ENCODE measurements around the gene DHFR2.

DHFR2 gene

DNA sequence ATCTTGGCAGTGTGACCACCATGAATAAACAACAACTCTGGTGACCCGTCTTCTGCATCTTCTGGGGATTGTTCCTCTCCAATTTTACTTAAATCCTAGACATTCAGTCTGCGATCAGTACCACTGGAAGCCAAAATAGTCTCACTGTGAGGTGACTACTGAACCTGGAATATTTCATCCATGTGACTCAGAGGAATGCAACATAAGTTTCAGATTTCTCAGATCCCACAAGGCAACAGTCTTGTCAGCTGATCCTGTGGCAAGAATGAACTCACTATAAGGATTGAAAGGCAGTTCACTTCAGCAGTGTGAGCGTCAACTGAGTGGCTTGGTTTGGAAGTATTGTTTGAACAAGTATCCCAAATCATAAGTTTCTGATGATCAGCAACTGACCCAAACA lies 13.3 kb upstream of the DHFR2 start:
- DNase-seq (ENCODE audit: low read depth): no peak
- TF ChIP-seq, protein P1, sequence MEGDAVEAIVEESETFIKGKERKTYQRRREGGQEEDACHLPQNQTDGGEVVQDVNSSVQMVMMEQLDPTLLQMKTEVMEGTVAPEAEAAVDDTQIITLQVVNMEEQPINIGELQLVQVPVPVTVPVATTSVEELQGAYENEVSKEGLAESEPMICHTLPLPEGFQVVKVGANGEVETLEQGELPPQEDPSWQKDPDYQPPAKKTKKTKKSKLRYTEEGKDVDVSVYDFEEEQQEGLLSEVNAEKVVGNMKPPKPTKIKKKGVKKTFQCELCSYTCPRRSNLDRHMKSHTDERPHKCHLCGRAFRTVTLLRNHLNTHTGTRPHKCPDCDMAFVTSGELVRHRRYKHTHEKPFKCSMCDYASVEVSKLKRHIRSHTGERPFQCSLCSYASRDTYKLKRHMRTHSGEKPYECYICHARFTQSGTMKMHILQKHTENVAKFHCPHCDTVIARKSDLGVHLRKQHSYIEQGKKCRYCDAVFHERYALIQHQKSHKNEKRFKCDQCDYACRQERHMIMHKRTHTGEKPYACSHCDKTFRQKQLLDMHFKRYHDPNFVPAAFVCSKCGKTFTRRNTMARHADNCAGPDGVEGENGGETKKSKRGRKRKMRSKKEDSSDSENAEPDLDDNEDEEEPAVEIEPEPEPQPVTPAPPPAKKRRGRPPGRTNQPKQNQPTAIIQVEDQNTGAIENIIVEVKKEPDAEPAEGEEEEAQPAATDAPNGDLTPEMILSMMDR (conservative IDR thresholded peaks at IDR 0.05; ENCODE audit: low read depth, low read length): no peak
- H3K4me3 ChIP-seq (ENCODE audit: low read length): no peak overlapping the region

DNA sequence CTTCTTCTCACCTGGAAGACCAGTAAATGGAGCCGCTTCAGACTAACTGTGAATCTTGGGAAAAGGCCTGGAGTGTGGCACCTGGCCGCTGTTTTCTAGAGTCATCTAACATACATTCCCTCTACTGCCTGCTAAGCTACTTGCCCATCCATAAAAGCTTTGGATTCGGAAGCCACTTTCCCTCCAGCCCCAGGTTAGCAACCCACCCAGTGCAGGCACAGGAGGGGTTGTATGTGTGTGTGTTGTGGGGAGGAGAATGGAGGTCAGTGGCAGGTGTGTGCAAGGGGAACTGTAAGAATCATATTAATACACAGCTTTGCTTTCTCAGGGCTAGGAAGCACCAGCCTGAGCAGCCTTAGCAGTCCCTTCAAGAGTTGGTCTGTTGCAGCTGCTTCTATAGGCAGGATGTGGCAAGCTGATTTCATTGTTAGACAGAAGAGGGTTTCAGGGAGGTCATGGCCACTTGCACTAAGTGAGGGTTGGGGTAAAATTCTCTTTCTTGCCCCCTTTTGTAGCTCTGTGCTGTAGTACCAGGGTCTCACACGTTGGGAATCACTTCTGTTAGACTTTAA lies 9.1 kb upstream of the DHFR2 start:
- H3K4me3 ChIP-seq (ENCODE audit: low read length): no peak overlapping the region
- TF ChIP-seq, protein P1 (conservative IDR thresholded peaks at IDR 0.05; ENCODE audit: low read depth, low read length): no peak
- no peak for DNase-seq (ENCODE audit: low read depth)

DNA sequence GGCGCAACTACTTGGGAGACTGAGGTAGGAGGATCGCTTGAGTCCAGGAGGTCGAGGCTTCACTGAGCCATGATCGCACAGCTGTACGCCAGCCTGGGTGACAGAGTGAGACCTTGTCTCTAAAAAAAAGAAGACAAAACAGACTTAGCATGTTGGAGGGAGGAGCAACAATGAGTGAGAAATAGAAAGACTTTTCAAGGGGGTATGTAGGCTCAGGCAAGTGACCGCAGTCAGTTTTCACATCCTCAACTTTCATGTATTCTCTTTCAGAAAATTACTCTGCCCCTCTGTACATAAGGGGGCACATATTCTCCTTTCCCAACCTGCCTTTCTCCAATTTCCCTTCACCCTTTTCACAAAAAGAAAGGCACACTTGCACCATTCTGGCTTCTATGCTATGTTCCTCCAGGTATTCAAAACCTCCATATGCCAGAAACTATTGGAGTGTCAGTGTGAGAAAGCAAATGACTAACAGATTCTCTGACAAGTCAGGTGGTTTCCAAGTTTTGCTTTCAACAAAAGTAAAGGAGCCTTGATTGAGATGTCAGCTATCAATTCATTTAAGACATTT lies 7.7 kb upstream of the DHFR2 start:
- TF ChIP-seq, protein P1 (conservative IDR thresholded peaks at IDR 0.05; ENCODE audit: low read depth, low read length): no peak
- H3K4me3 ChIP-seq (ENCODE audit: low read length): no peak overlapping the region
- no peak for DNase-seq (ENCODE audit: low read depth)

DNA sequence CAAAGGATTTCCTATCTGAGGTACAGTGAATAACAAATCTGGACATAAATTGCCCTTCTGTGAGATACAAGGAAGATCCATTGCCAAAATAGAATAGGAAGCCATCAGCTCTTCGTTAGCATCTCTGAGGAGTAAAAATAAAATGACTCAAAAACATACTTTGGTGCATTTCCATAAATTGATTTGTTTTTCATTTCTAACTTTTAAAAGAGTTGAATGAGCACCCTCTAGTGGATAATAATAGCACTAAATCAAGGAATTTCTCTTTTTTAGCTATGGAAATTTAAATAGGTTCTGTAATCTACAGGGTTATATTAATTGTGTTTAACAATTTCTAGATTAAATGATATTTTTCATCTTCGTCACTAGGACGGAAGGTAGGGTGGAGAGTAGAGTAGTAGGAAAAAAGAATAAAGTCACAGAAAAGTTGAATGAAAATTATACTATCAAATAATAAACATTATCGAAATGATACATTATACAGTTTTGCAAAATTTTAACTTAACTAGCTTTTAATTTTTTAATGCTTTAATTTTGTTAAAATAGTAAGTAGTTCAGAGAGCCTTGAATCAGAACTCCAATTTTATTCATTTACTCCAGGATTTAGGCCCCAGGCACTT lies 6.6 kb upstream of the DHFR2 start:
- no peak overlapping the region for H3K4me3 ChIP-seq (ENCODE audit: low read length)
- no peak for DNase-seq (ENCODE audit: low read depth)
- TF ChIP-seq, protein P1 (conservative IDR thresholded peaks at IDR 0.05; ENCODE audit: low read depth, low read length): peak; percentile 30

GRCh38 chr3:94066506-94067500 lies 4.1 kb upstream of the DHFR2 start:
- no peak for DNase-seq (ENCODE audit: low read depth)
- TF ChIP-seq, protein P1 (conservative IDR thresholded peaks at IDR 0.05; ENCODE audit: low read depth, low read length): no peak
- no peak overlapping the region for H3K4me3 ChIP-seq (ENCODE audit: low read length)

DNA sequence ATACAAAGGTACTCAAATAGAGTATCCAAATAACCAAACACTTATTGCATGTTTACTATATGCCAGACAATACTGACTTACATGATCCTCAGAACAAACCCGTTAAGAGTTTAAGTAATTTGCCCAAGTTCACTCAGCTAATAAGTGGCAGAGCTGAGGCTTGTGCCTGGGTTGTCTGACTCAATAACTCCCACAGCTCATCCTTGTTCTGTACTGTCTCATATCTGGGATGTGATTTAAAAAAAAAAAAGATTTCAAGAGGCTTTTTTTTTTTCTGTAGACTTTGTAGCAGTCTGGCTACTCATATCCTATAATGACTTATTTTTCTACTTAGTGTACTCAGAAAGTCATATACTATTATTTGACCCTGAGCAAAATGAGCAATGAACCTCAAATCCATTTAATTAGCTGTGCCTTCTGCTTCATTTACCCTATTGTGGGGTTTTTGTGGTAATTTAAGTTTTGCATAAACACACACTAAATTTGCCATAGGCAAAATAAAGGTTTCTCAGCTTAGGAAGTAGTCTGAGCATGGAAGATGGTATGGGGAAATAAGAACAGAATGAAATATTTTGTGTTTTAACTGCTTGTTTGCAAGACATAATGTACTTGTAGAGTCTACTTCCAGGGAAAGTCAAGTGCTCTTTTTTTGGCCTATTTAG lies 3.2 kb upstream of the DHFR2 start:
- DNase-seq (ENCODE audit: low read depth): no peak
- TF ChIP-seq, protein P1 (conservative IDR thresholded peaks at IDR 0.05; ENCODE audit: low read depth, low read length): no peak
- H3K4me3 ChIP-seq (ENCODE audit: low read length): no peak overlapping the region
